Stomach (tissue), 9 donors: ENCODE data around the gene PTCD1. TPM values are rescaled to one million over a fixed set of nuclear protein-coding genes. Genes with fewer than 3 reads are reported as not detected.

ENCODE experiments used
- DNase-seq, 2 donors: peaks; one replicate each; pipeline versions ENCODE4 v3.0.0 to v3.0.0-alpha.2; 2013 to 2019
- H3K27ac ChIP-seq, 5 donors: fragments of 200-600 bp in 4 of 5; sonication (generic) in 4 of 5; one replicate each; pipeline ENCODE4 v1.5.1; 2013 to 2019; ENCODE audit warnings: mild to moderate bottlenecking in 1 of 5, moderate library complexity in 1 of 5
- H3K27me3 ChIP-seq, 3 donors: fragments of 200-600 bp; sonication (generic); one replicate each; pipeline ENCODE4 v1.5.1; 2017 to 2019; ENCODE audit warnings: mixed run types in 1 of 3
- H3K36me3 ChIP-seq, 4 donors: fragments of 200-600 bp; sonication (generic); 1 replicate in 3 of 4; 2 replicates in 1 of 4; pipeline ENCODE4 v1.5.1; 2016 to 2019
- H3K4me1 ChIP-seq, 4 donors: fragments of 200-600 bp; sonication (generic); one replicate each; pipeline ENCODE4 v1.5.1; 2016 to 2019
- H3K4me3 ChIP-seq, 4 donors: fragments of 200-600 bp; sonication (generic) in 3 of 4; one replicate each; pipeline ENCODE4 v1.5.1; 2016 to 2019; ENCODE audit warnings: mild to moderate bottlenecking in 1 of 4
- H3K9me3 ChIP-seq, 4 donors: fragments of 200-600 bp; sonication (generic); one replicate each; pipeline ENCODE4 v1.5.1; 2016 to 2019
- EP300 ChIP-seq: sonication (generic); formaldehyde crosslinking; IDR thresholded peaks from one replicate; pipeline ENCODE4 v1.6.1; 2017; ENCODE audit warnings: antibody characterized with exemption
- POLR2A ChIP-seq, 4 donors: fragments of 450-650 bp; IDR thresholded peaks; one replicate each; pipeline ENCODE4 v1.6.1; 2016; ENCODE audit warnings: antibody characterized with exemption in 4 of 4, control low read depth in 2 of 4, mild to moderate bottlenecking in 1 of 4, moderate library complexity in 1 of 4
- POLR2AphosphoS5 ChIP-seq, 3 donors: sonication (generic); formaldehyde crosslinking; IDR thresholded peaks; one replicate each; pipeline ENCODE4 v1.6.1; 2016; ENCODE audit warnings: antibody characterized with exemption in 3 of 3
- WGBS, 5 donors: extraction: QIAGEN DNeasy Blood & Tissue Kit in 3 of 5; methylation state at CpG; one replicate each; pipeline versions ENCODE4 v1.1.5 to v1.1.7; 2013 to 2018; 5-methylcytosine and 5-hydroxymethylcytosine counted together
- intact Hi-C: fragments of 100-400 bp; cut with DNase I; formaldehyde crosslinking; loops from one replicate; pipeline ENCODE4 v1.15.1; 2023; ENCODE audit warnings: low total_unique reads
- polyA plus RNA-seq, 3 donors: library from polyadenylated mRNA; stranded (reverse); fragments of 200-250 nt; gene quantifications; one replicate each; pipeline ENCODE4 v1.2.3, GENCODE V29; 2013
- total RNA-seq, 5 donors: library from RNA; depleted of rRNA; stranded (reverse); fragments of >200 nt; gene quantifications; one replicate each; pipeline versions ENCODE4 v1.1.0 to v1.2.3, GENCODE V29; 2014 to 2016
- TF ChIP-seq, protein P1 (sequence below), 7 experiments: fragments of 450-650 bp in 4 of 7; fragments of 200-600 bp in 3 of 7; sonication (generic) in 3 of 7; IDR thresholded peaks; one replicate each; pipeline ENCODE4 v1.5.1; 2016 to 2019; ENCODE audit warnings: antibody characterized with exemption in 7 of 7, control low read depth in 2 of 7, mild to moderate bottlenecking in 1 of 7
- donor health status: healthy with polysubstance abuse.
- donor health status: Bipolar disorder and iron deficiency.
- donor health status: healthy.

PTCD1 gene
- total and polyA plus RNA-seq, 8 donors, result 0.87 to 3.5 (median 2.3) TPM

DNA sequence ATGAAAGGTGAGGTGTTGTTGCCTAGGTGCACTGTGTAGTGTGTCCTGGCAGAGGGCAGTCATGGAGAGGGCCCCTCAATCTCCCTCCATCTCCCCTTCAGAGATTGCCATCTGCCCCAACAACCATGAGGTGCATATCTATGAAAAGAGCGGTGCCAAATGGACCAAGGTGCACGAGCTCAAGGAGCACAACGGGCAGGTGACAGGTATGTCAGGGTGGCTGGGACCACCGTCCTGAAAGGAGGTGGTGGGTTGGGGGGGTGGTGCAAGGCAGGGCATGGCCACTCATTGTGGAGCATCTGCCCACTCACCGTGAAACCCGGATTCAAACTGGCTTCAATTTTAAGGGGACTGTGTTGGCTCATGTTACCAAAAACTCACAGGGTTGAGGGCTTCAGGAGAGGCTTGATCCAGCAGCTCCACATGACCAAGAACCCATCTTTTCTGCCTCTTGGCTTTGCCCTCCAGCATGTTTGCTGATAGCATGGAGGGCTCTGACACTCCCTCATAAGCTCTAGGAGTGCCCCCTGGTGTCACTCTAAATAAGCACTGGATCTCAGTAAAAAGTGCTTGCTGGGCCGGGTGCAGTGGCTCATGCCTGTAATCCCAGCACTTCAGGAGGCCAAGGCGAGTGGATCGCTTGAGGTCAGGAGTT, 51.9 kb downstream of the PTCD1 start:
- H3K36me3 ChIP-seq, result peaks cover 49 to 81% (median 66%) of the 10 kb centered on the region in 4 donors
- WGBS, 5 donors, result 86 to 91% (median 90%) methylated on average over 8 to 9 of the region's 9 CpGs
- intact Hi-C loops, result no loop called here

DNA sequence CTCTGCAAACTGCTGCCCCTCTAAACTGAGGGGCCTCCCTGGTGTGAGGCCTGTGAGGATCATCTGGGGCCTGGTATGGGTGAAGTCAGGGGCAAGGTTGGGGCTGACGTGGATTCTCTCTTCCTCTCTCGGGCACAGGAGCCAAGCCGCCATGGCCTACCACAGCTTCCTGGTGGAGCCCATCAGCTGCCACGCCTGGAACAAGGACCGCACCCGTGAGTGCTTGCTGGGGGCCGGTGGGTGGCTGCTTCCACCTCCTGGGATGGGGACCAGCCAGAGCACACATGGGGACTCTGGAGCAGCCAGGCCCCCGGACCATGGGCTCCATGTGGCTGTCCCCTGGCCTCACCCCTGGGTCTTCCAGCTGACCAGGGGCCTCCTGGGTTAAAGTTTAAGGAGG, 53.0 kb downstream of the PTCD1 start:
- H3K36me3 ChIP-seq, result peaks cover 39 to 69% (median 56%) of the 10 kb centered on the region in 4 donors

More for the DNA sequence above, 51.9 kb downstream of the PTCD1 start:
- TF ChIP-seq POLR2AphosphoS5 (IDR thresholded peaks at IDR 0.05) (no peak), EP300 (no peak), POLR2A (IDR thresholded peaks at IDR 0.05) (no peak)
- TF ChIP-seq, protein P1, sequence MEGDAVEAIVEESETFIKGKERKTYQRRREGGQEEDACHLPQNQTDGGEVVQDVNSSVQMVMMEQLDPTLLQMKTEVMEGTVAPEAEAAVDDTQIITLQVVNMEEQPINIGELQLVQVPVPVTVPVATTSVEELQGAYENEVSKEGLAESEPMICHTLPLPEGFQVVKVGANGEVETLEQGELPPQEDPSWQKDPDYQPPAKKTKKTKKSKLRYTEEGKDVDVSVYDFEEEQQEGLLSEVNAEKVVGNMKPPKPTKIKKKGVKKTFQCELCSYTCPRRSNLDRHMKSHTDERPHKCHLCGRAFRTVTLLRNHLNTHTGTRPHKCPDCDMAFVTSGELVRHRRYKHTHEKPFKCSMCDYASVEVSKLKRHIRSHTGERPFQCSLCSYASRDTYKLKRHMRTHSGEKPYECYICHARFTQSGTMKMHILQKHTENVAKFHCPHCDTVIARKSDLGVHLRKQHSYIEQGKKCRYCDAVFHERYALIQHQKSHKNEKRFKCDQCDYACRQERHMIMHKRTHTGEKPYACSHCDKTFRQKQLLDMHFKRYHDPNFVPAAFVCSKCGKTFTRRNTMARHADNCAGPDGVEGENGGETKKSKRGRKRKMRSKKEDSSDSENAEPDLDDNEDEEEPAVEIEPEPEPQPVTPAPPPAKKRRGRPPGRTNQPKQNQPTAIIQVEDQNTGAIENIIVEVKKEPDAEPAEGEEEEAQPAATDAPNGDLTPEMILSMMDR (IDR thresholded peaks at IDR 0.05), result no peak
- H3K27me3 ChIP-seq, result no peaks in the 10 kb centered on the region
- H3K9me3 ChIP-seq, result no peaks in the 10 kb centered on the region
- H3K4me3 ChIP-seq, result no peak overlapping the region
- H3K27ac ChIP-seq, result no peak overlapping the region
- H3K4me1 ChIP-seq, result peaks cover under 1 to 22% (median 2%) of the 10 kb centered on the region in 4 donors
- peak in 1 of 2 donors; percentile 41 for DNase-seq

DNA sequence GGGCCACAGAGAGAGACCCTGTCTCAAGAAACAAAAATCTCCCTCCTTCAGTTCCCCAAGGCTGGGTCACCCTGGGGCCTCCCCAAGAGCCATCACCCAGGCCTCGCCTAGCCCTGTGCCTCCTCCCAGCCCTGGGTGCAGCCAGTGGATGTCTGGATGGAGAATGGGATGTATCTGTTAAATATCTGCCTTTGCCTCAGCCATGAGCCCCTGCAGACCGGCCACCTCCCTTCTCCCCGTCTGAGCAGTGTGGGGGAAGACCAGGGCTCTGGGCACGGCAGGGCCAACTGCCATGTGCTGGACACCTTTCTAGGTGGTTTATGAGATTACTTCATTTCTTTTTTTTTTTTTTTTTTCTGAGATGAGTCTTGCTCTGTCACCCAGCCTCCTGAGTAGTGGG, 54.1 kb downstream of the PTCD1 start:
- Histone ChIP-seq H3K27ac (no peak overlapping the region), H3K4me1 (peaks cover 21 to 41% (median 23%) of the 10 kb centered on the region in 4 donors), H3K9me3 (no peaks in the 10 kb centered on the region), H3K36me3 (peaks cover 30 to 59% (median 45%) of the 10 kb centered on the region in 4 donors), H3K27me3 (no peaks in the 10 kb centered on the region), H3K4me3 (no peak overlapping the region)
- intact Hi-C loops, result no loop called here
- DNase-seq, result no peak
- TF ChIP-seq, protein P1 (IDR thresholded peaks at IDR 0.05), result no peak
- TF ChIP-seq POLR2AphosphoS5 (IDR thresholded peaks at IDR 0.05) (no peak), POLR2A (IDR thresholded peaks at IDR 0.05) (no peak), EP300 (no peak)
- WGBS, 5 donors, result 89 to 95% (median 91%) methylated on average over 4 of the region's 4 CpGs

More for the DNA sequence above, 53.0 kb downstream of the PTCD1 start:
- Histone ChIP-seq H3K27me3 (no peaks in the 10 kb centered on the region), H3K27ac (no peak overlapping the region), H3K9me3 (no peaks in the 10 kb centered on the region), H3K4me1 (peaks cover 11 to 30% (median 14%) of the 10 kb centered on the region in 4 donors), H3K4me3 (no peak overlapping the region)
- 77 to 90% (median 79%) methylated on average over 7 to 8 of the region's 8 CpGs; no CpG with 5 or more reads in 1 of the 5 donors for WGBS, 5 donors
- no peak for TF ChIP-seq POLR2A (IDR thresholded peaks at IDR 0.05)
- no peak for TF ChIP-seq POLR2AphosphoS5 (IDR thresholded peaks at IDR 0.05)
- no peak for TF ChIP-seq EP300
- TF ChIP-seq, protein P1 (IDR thresholded peaks at IDR 0.05), result no peak
- intact Hi-C loops, result no loop called here
- no peak for DNase-seq

DNA sequence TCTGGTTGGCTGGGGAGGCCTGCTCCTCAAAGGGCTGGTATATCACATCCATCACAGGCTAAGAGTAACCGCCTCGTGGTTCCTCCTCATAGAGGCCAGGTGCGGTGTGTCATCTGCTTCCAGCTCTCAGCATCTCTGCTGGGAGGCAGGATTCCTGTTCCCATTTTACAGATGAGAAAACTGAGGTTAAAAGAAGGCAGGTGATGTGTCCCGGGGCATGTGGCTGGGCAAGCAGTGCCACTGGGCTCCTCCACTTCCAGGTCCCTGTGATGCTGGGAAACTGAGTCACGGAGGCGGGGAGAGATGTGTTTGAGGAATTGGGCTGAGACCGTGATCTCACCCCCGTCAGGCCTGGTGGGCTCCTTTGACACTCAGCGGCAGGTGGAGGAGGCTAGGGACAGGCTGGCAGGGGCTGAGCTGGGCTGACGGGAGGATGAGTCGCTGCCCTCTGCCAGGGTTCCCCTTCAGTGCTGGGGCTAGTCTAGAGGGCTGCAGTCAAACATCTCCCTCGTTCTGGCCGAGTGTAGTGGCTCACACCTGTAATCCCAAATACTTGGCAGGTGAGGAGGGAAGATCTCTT, 54.7 kb downstream of the PTCD1 start:
- WGBS, 5 donors, result 91 to 99% (median 93%) methylated on average over 8 to 13 of the region's 13 CpGs
- H3K27ac ChIP-seq, result no peak overlapping the region
- H3K4me1 ChIP-seq, result peaks cover 28 to 47% (median 29%) of the 10 kb centered on the region in 4 donors
- intact Hi-C loops, result no loop called here
- no peak for DNase-seq
- TF ChIP-seq, protein P1 (IDR thresholded peaks at IDR 0.05), result no peak
- TF ChIP-seq POLR2AphosphoS5 (IDR thresholded peaks at IDR 0.05) (no peak), POLR2A (IDR thresholded peaks at IDR 0.05) (no peak), EP300 (no peak)
- H3K4me3 ChIP-seq, result no peak overlapping the region
- no peaks in the 10 kb centered on the region for H3K9me3 ChIP-seq
- H3K36me3 ChIP-seq, result peaks cover 23 to 53% (median 39%) of the 10 kb centered on the region in 4 donors
- no peaks in the 10 kb centered on the region for H3K27me3 ChIP-seq
